AG04449 (cell line): Measurements from ENCODE around the gene HADHB.

Experiments
- CTCF ChIA-PET: fragments of 350-600 bp; formaldehyde crosslinking; extraction: SDS; loops from one replicate; lab custom pipeline; 2021; ENCODE audit warnings: antibody characterized with exemption; lab: Yijun Ruan, JAX
- POLR2A ChIA-PET: fragments of 400-600, 350-600 bp; formaldehyde crosslinking; extraction: SDS; loops from one replicate; lab custom pipeline; 2020; ENCODE audit warnings: antibody characterized with exemption, inconsistent platforms; lab: Yijun Ruan, JAX
- DNase-seq: peaks from one replicate; pipeline ENCODE4 v3.0.0-alpha.2; 2010; ENCODE audit warnings: low read depth, low spot score
- H3K4me3 ChIP-seq: 2 replicates; pipeline ENCODE4 v1.5.1; 2011; ENCODE audit warnings: low read depth, mild to moderate bottlenecking, control low read depth, low read length
- TF ChIP-seq, protein P1 (sequence below): IDR thresholded peaks from one replicate; pipeline ENCODE4 v1.5.1; 2011; ENCODE audit warnings: mild to moderate bottlenecking, moderate library complexity, low read length, control low read depth, inconsistent platforms; ENCODE audit not compliant: insufficient read depth; ENCODE audit errors: missing control alignments

The HADHB gene

DNA sequence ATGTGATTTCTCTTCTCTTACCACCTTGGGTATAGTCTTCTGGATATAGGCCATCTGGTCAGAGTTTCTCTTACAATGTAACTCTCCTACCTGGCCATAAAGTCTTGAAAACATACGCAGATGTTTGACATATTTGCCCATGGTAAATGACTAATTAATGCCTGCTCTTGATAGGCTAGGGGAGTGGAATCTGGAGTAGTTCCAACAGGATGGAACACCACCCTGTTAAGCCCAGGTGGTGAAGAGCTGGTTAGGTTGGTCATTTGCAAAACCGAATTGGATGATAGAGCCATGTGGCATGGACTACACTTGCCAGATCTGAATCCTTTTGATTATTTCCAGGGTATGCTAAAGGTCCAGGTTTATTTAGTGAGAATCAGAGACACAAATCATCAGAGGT is 36.5 kb downstream of the HADHB start:
- TF ChIP-seq, protein P1, sequence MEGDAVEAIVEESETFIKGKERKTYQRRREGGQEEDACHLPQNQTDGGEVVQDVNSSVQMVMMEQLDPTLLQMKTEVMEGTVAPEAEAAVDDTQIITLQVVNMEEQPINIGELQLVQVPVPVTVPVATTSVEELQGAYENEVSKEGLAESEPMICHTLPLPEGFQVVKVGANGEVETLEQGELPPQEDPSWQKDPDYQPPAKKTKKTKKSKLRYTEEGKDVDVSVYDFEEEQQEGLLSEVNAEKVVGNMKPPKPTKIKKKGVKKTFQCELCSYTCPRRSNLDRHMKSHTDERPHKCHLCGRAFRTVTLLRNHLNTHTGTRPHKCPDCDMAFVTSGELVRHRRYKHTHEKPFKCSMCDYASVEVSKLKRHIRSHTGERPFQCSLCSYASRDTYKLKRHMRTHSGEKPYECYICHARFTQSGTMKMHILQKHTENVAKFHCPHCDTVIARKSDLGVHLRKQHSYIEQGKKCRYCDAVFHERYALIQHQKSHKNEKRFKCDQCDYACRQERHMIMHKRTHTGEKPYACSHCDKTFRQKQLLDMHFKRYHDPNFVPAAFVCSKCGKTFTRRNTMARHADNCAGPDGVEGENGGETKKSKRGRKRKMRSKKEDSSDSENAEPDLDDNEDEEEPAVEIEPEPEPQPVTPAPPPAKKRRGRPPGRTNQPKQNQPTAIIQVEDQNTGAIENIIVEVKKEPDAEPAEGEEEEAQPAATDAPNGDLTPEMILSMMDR: no peak
- ChIA-PET POLR2A (no interaction called here), CTCF (no interaction called here)
- no peak overlapping the region for H3K4me3 ChIP-seq
- no peak for DNase-seq

- DNase-seq: no peak
- TF ChIP-seq, protein P1: no peak
- POLR2A ChIA-PET: no interaction called here
- no peak overlapping the region for H3K4me3 ChIP-seq
- CTCF ChIA-PET: interaction anchor here (0.8 to 0.9 kb wide), 2 partner anchors 47 to 336 kb away, joined by 3 read pairs; no protein-coding TSS in a partner anchor
Measured at GRCh38 chr2:26283606-26284005, 38.9 kb downstream of the HADHB start.

- ChIA-PET POLR2A (no interaction called here), CTCF (interaction anchor here (0.8 to 0.9 kb wide), 2 partner anchors 47 to 336 kb away, joined by 3 read pairs; no protein-coding TSS in a partner anchor)
- no peak overlapping the region for H3K4me3 ChIP-seq
- no peak for DNase-seq
- TF ChIP-seq, protein P1: no peak
Measured at GRCh38 chr2:26284132-26284531, 39.4 kb downstream of the HADHB start.

- no peak overlapping the region for H3K4me3 ChIP-seq
- ChIA-PET POLR2A (no interaction called here), CTCF (interaction anchor here (0.6 to 0.8 kb wide), 2 partner anchors 17 to 183 kb away, joined by 3 read pairs; no protein-coding TSS in a partner anchor)
- no peak for DNase-seq
- TF ChIP-seq, protein P1: no peak
Measured at GRCh38 chr2:26285931-26286330, 41.2 kb downstream of the HADHB start.

DNA sequence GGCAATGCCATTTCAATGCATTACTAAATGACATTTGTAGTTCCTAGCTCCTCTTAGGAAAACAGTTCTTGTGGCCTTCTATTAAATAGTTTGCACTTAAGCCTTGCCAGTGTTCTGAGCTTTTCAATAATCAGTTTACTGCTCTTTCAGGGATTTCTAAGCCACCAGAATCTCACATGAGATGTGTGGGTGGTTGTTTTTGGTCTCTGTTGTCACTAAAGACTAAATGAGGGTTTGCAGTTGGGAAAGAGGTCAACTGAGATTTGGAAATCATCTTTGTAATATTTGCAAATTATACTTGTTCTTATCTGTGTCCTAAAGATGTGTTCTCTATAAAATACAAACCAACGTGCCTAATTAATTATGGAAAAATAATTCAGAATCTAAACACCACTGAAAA is 45.3 kb downstream of the HADHB start:
- ChIA-PET CTCF (no interaction called here), POLR2A (no interaction called here)
- TF ChIP-seq, protein P1: no peak
- no peak for DNase-seq
- no peak overlapping the region for H3K4me3 ChIP-seq

DNA sequence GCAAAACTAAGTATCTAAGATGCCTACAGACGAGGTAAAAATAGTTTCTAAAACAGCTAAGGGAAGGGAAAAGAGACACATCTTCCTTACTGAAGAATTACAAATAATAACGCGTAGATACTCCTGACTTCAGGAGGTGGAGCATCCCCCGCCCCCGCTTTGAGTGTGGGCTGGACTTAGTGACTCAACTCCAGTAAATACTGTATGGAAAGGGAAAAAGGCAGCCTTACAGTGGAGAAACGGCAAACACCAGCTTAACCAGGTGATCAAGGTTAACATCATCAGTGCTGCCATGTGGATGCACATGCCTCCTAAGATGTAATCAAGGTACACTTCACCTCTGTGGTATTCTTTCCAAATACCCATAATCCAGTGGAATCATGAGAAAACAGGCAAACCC is 47.9 kb downstream of the HADHB start:
- POLR2A ChIA-PET: no interaction called here
- TF ChIP-seq, protein P1: no peak
- no peak for DNase-seq
- H3K4me3 ChIP-seq: no peak overlapping the region
- CTCF ChIA-PET: no interaction called here
